MCF 10A (cell line): ENCODE data around the gene GPR37L1. TPM values are rescaled to one million over a fixed set of nuclear protein-coding genes. Genes with fewer than 3 reads are reported as not detected.

ENCODE experiments used
- BruUV-seq: library from RNA; stranded (reverse); fragments of 400-500 nt; replicated peaks from 2 replicates; lab custom pipeline; 2021; lab: Mats Ljungman, UMichigan
- CTCF ChIA-PET: fragments of 300-600 bp; sonication (Branson Sonifier 250); formaldehyde crosslinking; extraction: SDS; loops from one replicate; lab custom pipeline; 2021; ENCODE audit warnings: antibody characterized with exemption, inconsistent platforms; lab: Yijun Ruan, JAX
- POLR2A ChIA-PET: fragments of 300-600, 350-650 bp; sonication (Branson Sonifier 250); formaldehyde crosslinking; extraction: SDS; loops from one replicate; lab custom pipeline; 2020; ENCODE audit warnings: antibody characterized with exemption, inconsistent platforms; lab: Yijun Ruan, JAX
- DNase-seq: peaks from one replicate; pipeline ENCODE4 v3.0.0-alpha.2; 2018; ENCODE audit not compliant: unreplicated experiment
- H3K27ac Mint-ChIP-seq: one replicate; pipeline ENCODE4 v1.8.0; 2022; ENCODE audit warnings: mild to moderate bottlenecking, low read depth, mixed read lengths; ENCODE audit not compliant: unreplicated experiment
- H3K27me3 Mint-ChIP-seq: one replicate; pipeline ENCODE4 v1.8.0; 2022; ENCODE audit warnings: mixed read lengths; ENCODE audit not compliant: insufficient read depth, unreplicated experiment
- H3K36me3 Mint-ChIP-seq: one replicate; pipeline ENCODE4 v1.8.0; 2022; ENCODE audit warnings: mild to moderate bottlenecking, moderate library complexity, mixed read lengths; ENCODE audit not compliant: insufficient read depth, unreplicated experiment
- H3K4me1 Mint-ChIP-seq: one replicate; pipeline ENCODE4 v1.8.0; 2022; ENCODE audit warnings: mixed read lengths; ENCODE audit not compliant: insufficient read depth, unreplicated experiment
- H3K4me3 Mint-ChIP-seq: one replicate; pipeline ENCODE4 v1.8.0; 2022; ENCODE audit warnings: mild to moderate bottlenecking, moderate library complexity, mixed read lengths; ENCODE audit not compliant: unreplicated experiment
- H3K9me3 Mint-ChIP-seq: one replicate; pipeline ENCODE4 v1.8.0; 2022; ENCODE audit warnings: mixed read lengths; ENCODE audit not compliant: unreplicated experiment
- CTCF ChIP-seq: fragments of 200-600 bp; IDR thresholded peaks from one replicate; pipeline ENCODE4 v1.8.0; 2022; ENCODE audit warnings: antibody characterized with exemption, mild to moderate bottlenecking; ENCODE audit not compliant: unreplicated experiment
- intact Hi-C: fragments of 100-400 bp; cut with micrococcal nuclease; formaldehyde crosslinking; loops from 2 replicates; pipeline ENCODE4 v1.14.1; 2022
- total RNA-seq: library from RNA; stranded (reverse); gene quantifications from 2 replicates; pipeline ENCODE4 v1.2.3, GENCODE V29; 2022

Gene GPR37L1
- total RNA-seq, 1 experiment from 2014 or later = not detected

DNA sequence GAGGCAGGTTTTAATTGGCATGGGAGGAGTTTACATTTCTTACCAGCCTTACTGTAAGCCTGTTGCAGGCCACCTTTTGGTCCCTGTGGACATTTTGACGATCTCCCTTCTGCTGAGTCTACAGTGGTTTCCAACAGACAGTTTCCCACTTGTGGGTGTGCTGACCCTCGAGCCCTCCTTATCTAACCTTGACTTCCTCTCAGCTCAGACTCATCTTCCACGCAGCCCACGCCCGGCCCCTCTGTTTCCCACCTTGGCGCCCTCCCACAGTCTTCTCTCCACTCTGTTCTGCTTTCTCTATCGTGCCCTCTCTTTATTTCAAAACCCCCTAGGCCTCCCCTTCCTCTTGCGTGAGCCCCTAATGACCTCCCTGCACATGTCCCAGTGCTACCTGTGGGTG, 27.9 kb downstream of the GPR37L1 start:
- DNase-seq = no peak
- H3K9me3 Mint-ChIP-seq = no peaks in the 10 kb centered on the region
- intact Hi-C loops = no loop called here
- no peak for TF ChIP-seq CTCF
- H3K36me3 Mint-ChIP-seq = no peaks in the 10 kb centered on the region
- POLR2A ChIA-PET = no interaction called here
- H3K4me3 Mint-ChIP-seq = no peak overlapping the region
- H3K27ac Mint-ChIP-seq = no peak overlapping the region
- BruUV-seq = no TSS peak
- peaks cover 12% of the 10 kb centered on the region for H3K4me1 Mint-ChIP-seq
- CTCF ChIA-PET = interaction anchor here (1.4 kb wide), 1 partner anchor 16 kb away, joined by 4 read pairs; no protein-coding TSS in a partner anchor
- H3K27me3 Mint-ChIP-seq = no peaks in the 10 kb centered on the region

- DNase-seq = no peak
- no peaks in the 10 kb centered on the region for H3K9me3 Mint-ChIP-seq
- intact Hi-C loops = no loop called here
- ChIA-PET CTCF (interaction anchor here (0.6 to 1.9 kb wide), 3 partner anchors 17 to 118 kb away, joined by 3 to 4 read pairs (median 4); no protein-coding TSS in a partner anchor), POLR2A (no interaction called here)
- TF ChIP-seq CTCF = no peak
- no peaks in the 10 kb centered on the region for H3K36me3 Mint-ChIP-seq
- peaks cover 12% of the 10 kb centered on the region for H3K4me1 Mint-ChIP-seq
- H3K4me3 Mint-ChIP-seq = no peak overlapping the region
- BruUV-seq = no TSS peak
- no peaks in the 10 kb centered on the region for H3K27me3 Mint-ChIP-seq
- no peak overlapping the region for H3K27ac Mint-ChIP-seq
Measured at GRCh38 chr1:202151045-202151444, 28.3 kb downstream of the GPR37L1 start.

DNA sequence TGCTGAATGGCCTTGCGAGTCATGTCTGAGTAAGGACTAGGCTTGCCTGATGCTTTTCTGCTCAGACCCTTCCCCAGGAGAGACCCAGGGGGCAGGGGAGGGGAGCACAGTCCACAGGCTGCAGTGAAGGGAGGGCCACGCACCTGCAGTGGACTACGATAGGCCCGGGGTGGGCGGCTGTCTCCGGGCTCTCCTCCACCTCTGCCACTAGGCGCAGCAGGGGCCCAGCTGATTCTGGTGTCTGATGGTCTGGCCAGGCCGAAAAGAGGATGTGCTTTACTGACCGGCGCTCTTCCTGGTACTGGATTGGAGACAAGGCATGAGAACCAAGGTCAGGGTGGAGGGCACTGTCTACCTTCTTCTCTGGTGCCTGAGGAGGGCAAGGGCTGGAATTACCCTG, 29.7 kb downstream of the GPR37L1 start:
- Mint-ChIP-seq H3K4me1 (peaks cover 12% of the 10 kb centered on the region), H3K36me3 (no peaks in the 10 kb centered on the region), H3K27me3 (no peaks in the 10 kb centered on the region), H3K9me3 (no peaks in the 10 kb centered on the region), H3K4me3 (no peak overlapping the region), H3K27ac (no peak overlapping the region)
- POLR2A ChIA-PET = interaction anchor here (0.6 to 0.7 kb wide), 2 partner anchors 217 to 236 kb away, joined by 3 read pairs; no protein-coding TSS in a partner anchor
- intact Hi-C loops = no loop called here
- TF ChIP-seq CTCF = no peak
- no peak for DNase-seq
- no TSS peak for BruUV-seq
- CTCF ChIA-PET = interaction anchor here (1.9 kb wide), 1 partner anchor 37 kb away, joined by 4 read pairs; no protein-coding TSS in a partner anchor

- ChIA-PET CTCF (interaction anchor here (0.6 to 4.7 kb wide), 5 partner anchors 17 to 36 kb away, joined by 3 to 44 read pairs (median 4); no protein-coding TSS in a partner anchor), POLR2A (no interaction called here)
- H3K4me1 Mint-ChIP-seq = peaks cover 12% of the 10 kb centered on the region
- H3K4me3 Mint-ChIP-seq = no peak overlapping the region
- BruUV-seq = no TSS peak
- no peak overlapping the region for H3K27ac Mint-ChIP-seq
- intact Hi-C loops = no loop called here
- no peak for DNase-seq
- no peaks in the 10 kb centered on the region for H3K9me3 Mint-ChIP-seq
- no peaks in the 10 kb centered on the region for H3K27me3 Mint-ChIP-seq
- TF ChIP-seq CTCF = no peak
- H3K36me3 Mint-ChIP-seq = no peaks in the 10 kb centered on the region
Measured at GRCh38 chr1:202153284-202153683, 30.6 kb downstream of the GPR37L1 start.
